SK-N-DZ (cell line): ENCODE results near the gene ME2. TPM values are rescaled to one million over a fixed set of nuclear protein-coding genes. Genes with fewer than 3 reads are reported as not detected.
"Not testable (repeated sequence)": the region's sequence is repeated elsewhere in the genome, so short reads cannot be mapped to it uniquely, and the experiment has no call there.

Source experiments
- DNase-seq: peaks from one replicate; pipeline ENCODE4 v3.0.0-alpha.2; 2015; ENCODE audit warnings: low spot score
- polyA plus RNA-seq, 2 experiments: library from polyadenylated mRNA; depleted of rRNA; stranded (reverse); fragments of >200 nt; gene quantifications; 2 replicates each; pipeline ENCODE4 v1.2.3, GENCODE V29; 2014

The ME2 gene
- 46.8 and 53.0 TPM in 2 replicates for polyA plus RNA-seq (2014; cell fraction: cytosol; rRNA removed)
- polyA plus RNA-seq (2014; cell fraction: nucleus; rRNA removed) = 42.1 and 42.3 TPM in 2 replicates

GRCh38 chr18:50878345-50879301, at the start of gene ME2:
Gene ME2, plus strand, starts transcription at chr18:50879118. Its CDS starts 16,703 bp downstream, at chr18:50895821.
- peak; percentile 90 for DNase-seq

DNA sequence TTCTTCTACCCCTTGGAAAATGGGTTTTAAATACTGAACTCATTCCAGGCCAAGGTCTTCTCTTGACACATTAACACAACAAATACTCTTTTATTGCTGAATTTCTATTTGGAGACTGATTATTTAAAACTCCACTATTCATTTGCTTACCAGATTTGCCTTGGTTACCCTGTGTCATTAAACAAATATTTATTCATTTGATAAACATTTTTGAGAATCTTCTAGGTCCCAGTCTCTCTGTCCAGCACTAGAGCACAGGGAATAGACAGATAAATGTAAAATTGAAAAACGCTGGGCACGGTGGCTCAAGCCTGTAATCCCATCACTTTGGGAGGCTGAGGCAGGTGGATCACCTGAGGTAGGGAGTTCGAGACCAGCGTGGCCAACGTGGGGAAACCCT, 49.3 kb upstream of the ME2 start:
- DNase-seq = no peak

DNA sequence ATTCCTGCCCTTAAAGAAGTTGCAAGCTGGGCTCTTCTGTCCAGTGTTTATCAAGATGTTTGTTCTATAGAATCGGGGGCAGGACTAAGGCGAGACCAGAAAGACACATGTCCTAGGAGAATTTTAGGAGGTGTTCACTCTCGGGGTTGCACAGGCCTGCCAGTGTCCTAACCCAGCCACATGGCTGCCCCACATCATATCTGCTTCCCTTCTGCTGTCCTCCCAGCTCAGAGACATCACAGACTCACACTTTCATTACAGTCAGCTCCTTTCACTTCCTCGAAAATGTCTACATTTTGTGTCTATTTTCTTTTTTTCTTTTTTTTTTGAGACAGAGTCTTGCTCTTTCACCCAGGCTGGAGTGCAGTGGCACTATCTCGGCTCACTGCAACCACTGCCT, 48.4 kb upstream of the ME2 start:
- DNase-seq = no peak

DNA sequence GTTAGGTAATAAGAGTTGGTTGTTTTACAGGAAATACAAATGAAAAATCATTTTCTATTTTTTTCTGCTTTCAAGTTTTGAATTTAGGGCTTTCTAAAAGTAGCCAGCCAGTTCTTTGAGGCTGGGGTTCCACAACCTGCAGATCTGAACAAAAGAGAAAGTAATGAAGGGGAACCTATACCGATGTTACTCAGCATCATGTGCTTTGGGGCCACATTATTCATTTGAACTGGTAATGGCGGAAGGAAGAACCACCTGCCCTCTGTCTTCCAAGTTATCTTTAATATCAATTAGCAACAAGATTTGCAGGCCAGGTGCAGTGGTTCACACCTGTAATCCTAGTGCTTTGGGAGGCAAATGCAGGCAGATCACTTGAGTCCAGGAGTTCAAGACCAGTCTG, 46.2 kb upstream of the ME2 start:
- no peak for DNase-seq

DNA sequence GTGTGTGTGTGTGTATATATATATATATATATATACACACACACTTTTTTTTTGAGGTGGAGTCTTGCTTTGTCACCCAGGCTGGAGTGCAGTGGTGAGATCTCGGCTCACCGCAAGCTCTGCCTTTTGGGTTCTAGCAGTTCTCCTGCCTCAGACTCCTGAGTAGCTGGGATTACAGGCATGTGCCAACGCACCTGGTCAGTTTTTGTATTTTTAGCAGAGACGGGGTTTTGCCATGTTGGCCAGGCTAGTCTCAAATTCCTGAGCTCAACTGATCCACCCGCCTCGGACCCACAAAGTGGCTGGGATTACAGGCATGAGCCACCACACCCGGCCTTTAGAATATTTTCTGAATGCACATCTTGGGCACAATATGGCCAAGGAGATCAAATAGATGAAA, 45.4 kb upstream of the ME2 start:
- not testable (repeated sequence) for DNase-seq

GRCh38 chr18:50836521-50836957, 42.4 kb upstream of the ME2 start:
- no peak for DNase-seq

GRCh38 chr18:50839341-50839740, 39.6 kb upstream of the ME2 start:
- DNase-seq = no peak

- DNase-seq = no peak
Measured at GRCh38 chr18:50839996-50840395, 38.9 kb upstream of the ME2 start.

GRCh38 chr18:50842846-50843245, 36.1 kb upstream of the ME2 start:
- DNase-seq = no peak

DNA sequence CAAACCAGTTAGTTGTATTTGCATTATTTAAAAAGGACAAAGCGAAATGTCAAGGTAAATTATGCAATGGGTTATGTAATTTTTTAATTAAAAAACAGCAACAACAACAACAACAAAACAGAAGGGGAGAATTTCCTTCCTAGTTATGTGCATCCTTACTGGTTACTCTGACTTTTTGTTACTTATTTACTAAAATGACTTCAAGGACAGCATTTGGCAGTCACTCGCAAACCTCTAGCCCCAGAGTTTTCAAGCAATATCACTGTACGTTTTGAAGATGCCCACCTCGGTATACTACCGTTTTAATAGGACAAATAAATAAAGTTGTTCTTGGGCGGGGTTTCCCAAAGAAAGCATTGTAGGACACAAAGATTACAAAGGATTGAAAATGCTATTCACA, 34.4 kb upstream of the ME2 start:
- DNase-seq = no peak

DNA sequence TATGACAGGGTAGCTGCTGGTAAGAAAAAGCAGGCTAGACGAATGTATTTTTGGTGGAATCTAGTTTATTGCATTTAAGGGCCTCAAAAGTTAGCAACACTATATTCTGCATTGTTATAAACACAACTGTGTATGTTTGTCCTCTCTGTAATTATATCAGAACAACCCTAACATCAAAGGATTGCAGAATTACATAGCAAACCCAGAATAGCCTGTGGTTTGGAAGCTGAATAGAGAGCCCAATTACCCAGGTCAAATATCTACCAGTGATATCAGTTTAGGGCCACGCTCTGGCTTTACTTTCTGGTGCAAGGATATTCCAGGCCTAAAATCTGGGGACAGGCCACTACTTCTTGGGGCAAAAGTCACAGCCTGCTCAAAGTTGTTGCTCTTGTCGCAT, 34.0 kb upstream of the ME2 start:
- no peak for DNase-seq

GRCh38 chr18:50847192-50847591, 31.7 kb upstream of the ME2 start:
- no peak for DNase-seq

DNA sequence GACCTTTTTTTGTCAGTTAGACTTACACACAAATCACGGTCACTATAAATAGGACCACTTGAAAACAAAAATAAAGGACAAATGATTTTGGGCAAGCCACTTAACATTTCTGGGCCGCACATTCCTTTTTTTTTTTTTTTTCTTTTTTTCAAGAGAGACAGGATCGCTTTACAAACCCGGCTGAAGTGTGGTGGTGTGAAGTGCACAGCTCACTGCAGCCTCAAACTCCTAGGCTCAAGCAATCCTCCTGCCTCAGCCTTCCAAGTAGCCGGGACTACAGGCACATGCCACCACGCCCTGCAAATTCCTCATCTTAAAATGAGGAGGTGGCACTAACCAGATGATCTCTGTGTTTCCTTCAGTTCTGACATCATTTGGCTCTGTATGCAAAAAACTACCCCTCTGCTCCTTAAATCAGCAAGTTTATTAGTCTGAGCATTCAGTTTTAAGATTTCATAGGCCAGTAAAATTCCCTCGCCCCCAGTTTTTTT, 30.8 kb upstream of the ME2 start:
- no peak for DNase-seq

GRCh38 chr18:50848991-50849390, 29.9 kb upstream of the ME2 start:
- DNase-seq = no peak

DNA sequence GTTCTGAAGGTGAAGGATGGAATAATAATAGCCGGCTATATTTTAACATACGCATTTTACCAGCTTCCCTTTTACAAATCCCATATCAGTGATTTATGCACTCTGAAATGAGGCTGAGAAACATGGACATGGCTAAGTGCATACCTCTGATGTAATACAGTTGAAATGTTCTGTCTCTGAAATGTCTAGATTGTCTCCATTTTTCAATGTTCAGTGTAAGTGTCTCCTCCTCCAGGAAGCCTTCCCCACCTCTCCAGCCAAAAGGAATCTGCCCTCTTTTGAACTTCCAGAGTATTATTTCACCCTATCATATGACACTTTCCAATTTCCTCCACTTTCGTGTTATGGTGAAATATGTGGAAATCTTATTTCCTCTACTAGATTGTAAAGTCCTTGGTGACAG, 29.5 kb upstream of the ME2 start:
- DNase-seq = no peak

GRCh38 chr18:50850307-50851065, 28.4 kb upstream of the ME2 start:
- DNase-seq = no peak

GRCh38 chr18:50853863-50854271, 25.1 kb upstream of the ME2 start:
- DNase-seq = no peak

- DNase-seq = no peak
Measured at GRCh38 chr18:50855976-50856757, 22.8 kb upstream of the ME2 start.

- not testable (repeated sequence) for DNase-seq
Measured at GRCh38 chr18:50857166-50857565, 21.8 kb upstream of the ME2 start.

GRCh38 chr18:50857694-50858093, 21.2 kb upstream of the ME2 start:
- no peak for DNase-seq

DNA sequence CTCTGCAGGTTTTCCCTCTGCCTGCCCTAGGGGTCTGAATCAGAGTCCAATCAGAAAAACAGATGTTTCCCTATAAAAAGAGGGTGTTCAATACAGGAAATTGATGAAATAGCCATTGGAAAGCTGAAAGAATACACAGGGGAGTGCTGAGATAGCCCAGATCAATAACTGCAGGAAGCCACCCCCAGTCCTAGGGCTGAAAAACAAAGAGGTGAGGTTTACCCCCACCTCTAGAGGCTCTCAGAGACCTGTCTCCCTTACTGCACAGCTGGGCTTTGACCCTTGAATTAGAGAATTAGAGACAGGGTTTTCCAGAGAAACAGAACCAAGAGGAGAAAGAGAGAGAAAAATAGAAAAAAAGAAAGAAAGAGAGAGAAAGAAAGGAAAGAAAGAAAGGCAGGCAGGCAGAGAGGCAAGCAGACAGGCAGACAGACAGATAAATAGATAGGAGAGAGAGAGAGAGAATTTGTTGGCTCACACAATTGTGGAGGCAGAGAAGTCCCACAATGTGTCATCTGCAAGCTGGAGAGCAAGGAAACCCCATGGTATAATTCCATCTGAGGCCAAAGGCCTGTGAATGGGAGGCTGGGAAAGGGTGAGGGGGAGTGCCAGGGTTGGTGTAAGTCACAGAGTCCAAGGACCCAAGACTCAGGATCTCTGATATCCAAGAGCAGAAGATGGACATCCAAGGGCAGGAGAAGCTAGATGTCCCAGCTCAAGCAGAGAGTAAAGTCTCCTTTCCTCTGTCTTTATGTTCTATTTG, 18.9 kb upstream of the ME2 start:
- DNase-seq = no peak
